ENCODE results near the gene FIS1.
A peak's percentile ranks its signal among the peaks of the same experiment; 100 is the strongest.
"Not testable (repeated sequence)": the region's sequence is repeated elsewhere in the genome, so short reads cannot be mapped to it uniquely, and the experiment has no call there.

Gene FIS1

GRCh38 chr7:101255796-101256195 is 10.9 kb upstream of the FIS1 start:
- no peak for DNase-seq

GRCh38 chr7:101253199-101253598 is 8.3 kb upstream of the FIS1 start:
- DNase-seq, result not testable (repeated sequence)

- peak; percentile 74 to 98 for DNase-seq
These were observed 7.2 kb upstream of the FIS1 start for GRCh38 chr7:101251871-101252659.

GRCh38 chr7:101250324-101250723 is 5.4 kb upstream of the FIS1 start:
- no peak for DNase-seq

- no peak for DNase-seq
These were observed 3.4 kb upstream of the FIS1 start for GRCh38 chr7:101248276-101248675.

GRCh38 chr7:101245147-101245668 is 327 bp upstream of the FIS1 start:
- no peak for DNase-seq

GRCh38 chr7:101243646-101244374 is 1.1 kb downstream of the FIS1 start:
- no peak for DNase-seq

GRCh38 chr7:101241443-101242349 is 3.2 kb downstream of the FIS1 start:
- DNase-seq, result no peak

GRCh38 chr7:101241015-101241363 is 3.9 kb downstream of the FIS1 start:
- DNase-seq, result peak in 1 of 2 donors; percentile 18

GRCh38 chr7:101240226-101241014 is 4.5 kb downstream of the FIS1 start:
- DNase-seq, result no peak

GRCh38 chr7:101239951-101240220 is 5.0 kb downstream of the FIS1 start:
- DNase-seq, result no peak

- DNase-seq, result no peak
These were observed 5.5 kb downstream of the FIS1 start for GRCh38 chr7:101239191-101239950.

- no peak for DNase-seq
These were observed 6.4 kb downstream of the FIS1 start for GRCh38 chr7:101238226-101239182.

- DNase-seq, result peak in 1 of 2 donors; percentile 93
These were observed 7.4 kb downstream of the FIS1 start, which contains the start of gene CLDN15 for GRCh38 chr7:101237206-101238067. TSS of gene CLDN15 (minus strand) at chr7:101237802. CDS start at chr7:101237581, 221 bp downstream.

GRCh38 chr7:101236292-101236835 is 8.5 kb downstream of the FIS1 start:
- DNase-seq, result no peak

GRCh38 chr7:101235522-101235921 is 9.4 kb downstream of the FIS1 start:
- DNase-seq, result no peak

- peak in 1 of 2 donors; percentile 22 for DNase-seq
These were observed 9.8 kb downstream of the FIS1 start for GRCh38 chr7:101235050-101235449.

- no peak for DNase-seq
These were observed 10.2 kb downstream of the FIS1 start for GRCh38 chr7:101234636-101235035.

Measured in bone marrow (tissue), 2 donors.